GM18867 (cell line): ENCODE data around the gene CALU.

Source experiments
- ATAC-seq: cut with Tn5 transposase; IDR thresholded peaks from one replicate; pipeline ENCODE4 v1.9.1; 2021; ENCODE audit warnings: mild to moderate bottlenecking, moderate library complexity; ENCODE audit not compliant: unreplicated experiment

CALU gene

DNA sequence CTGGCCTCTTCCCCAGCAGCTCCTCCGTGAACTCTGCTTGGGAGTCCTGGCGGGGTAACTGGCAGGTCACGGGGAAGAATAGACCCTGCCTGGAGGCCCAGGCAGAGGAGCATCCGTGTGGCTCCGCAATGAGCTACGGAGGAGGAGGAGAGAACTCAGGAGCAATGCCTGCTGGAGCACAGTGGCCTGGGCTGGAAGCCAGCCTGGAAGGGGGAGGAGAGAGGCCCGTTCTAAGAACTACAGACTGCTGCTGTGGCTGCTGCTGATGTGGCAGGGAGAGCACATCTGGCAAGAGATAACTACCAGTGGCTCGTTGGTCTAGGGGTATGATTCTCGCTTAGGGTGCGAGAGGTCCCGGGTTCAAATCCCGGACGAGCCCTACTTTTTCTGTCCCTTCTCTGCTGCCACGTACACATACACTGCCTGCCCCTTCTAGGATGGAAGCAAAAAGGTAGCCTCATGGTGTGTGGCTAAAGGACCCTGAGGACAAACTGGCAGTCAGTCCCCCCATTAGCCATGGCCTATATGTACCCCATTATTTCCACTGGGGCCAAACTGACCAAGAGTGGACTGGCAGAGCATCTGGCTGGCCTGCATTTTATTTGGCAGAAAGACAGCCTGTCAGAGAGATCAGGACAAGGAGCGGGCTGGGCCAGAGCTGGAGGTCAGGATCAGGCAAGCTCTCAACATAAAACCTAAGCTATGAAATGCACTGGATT lies 44.1 kb downstream of the CALU start:
- ATAC-seq, result no peak

DNA sequence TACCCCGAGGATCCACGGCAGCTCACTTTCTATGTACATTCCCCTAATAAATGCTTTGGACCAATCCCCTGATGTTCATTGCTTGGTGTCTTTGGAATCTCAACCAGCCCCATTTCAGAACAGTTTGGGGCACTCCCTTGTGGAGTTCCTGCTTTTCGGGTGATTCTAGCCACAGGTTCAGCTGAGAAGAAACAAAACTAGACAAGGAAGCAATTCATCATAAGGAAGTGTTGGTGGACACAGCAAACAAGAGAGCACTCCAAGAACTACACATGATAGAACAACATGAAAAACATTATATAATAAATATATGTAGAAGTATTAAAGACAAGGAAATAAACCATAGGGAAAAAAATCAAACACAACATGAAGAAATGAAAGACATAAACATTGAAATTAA lies 46.6 kb downstream of the CALU start:
- no peak for ATAC-seq

DNA sequence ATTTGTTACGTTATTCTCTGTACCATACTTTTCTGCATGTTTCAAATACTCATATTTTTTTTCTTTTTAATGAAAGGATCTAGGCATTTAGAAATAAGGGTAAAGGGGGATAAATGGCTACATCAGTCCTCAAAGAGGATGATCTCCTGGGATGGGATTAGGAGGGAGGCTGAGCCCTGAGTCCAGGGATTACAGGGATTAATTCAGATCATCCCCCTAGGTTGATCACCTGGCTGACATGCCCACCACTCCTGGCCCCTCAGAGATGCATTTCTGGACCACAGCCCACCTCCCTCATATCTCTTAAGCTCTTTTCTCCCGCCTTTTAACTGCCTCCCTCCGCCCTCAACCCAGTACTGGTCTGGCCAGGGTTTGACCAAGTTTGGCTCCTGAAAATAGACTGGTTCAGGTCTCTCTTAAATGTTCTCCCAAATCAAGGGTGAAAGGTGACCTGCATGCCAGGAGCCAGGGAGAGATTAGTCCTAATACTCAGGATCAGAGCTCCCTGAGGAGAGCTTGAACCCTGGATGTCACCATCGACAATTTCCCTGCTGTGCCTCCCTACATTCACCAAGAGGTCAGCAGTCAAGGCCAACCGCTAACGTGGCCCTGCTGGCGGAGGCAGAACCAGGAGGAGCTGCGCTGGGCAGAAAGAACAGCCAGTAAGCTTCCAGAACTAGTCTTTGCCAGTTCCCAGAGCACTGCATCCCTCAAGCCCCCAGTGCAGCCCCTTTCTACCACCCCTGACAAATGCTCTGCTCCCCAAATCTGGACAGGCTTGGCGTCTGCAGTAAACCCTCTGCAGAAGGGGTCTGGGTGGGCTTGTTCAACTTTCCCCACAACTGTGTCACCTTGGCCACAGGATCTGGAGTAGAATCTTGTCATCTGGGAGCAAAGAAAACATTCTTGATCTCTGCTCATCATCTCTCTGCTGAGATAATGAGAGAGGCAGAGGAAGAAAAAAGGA lies 49.6 kb downstream of the CALU start:
- ATAC-seq, result no peak

DNA sequence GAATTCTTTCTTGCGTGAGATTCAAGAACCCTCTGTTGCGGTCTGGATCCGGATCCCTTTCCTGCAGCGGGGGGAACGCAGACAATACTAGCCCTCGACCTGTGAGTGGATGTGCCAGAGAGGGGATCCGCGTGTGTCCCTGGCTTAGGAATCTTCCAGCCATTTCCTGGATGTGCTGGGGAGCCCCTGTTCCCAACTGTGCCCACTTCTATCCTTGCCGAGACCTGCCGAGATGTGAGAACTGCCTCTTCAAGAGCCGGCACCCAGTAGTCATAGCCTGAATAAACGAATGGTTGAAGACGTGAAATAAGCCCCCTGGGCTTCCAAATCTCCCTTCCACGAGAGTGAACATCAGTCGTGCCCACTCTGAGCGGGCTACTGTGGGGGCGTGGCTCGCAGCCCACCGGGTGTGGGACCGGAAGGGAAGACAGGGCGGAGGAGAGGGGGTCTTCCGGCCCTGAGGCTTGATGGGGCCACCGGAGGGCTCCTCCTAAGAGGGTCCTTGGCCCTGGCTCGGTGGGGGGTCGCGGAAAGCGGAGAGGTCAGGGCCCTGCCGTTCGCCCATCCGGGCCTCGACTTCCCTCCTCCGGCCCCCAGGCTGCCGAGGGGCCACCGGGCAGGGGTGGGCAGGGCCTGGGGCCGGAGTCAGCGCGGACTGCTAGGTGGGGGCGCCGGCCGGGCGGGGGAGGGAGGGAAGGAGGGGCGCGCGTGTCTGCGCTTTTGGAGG lies 51.3 kb downstream of the CALU start:
- peak; percentile 20 for ATAC-seq

DNA sequence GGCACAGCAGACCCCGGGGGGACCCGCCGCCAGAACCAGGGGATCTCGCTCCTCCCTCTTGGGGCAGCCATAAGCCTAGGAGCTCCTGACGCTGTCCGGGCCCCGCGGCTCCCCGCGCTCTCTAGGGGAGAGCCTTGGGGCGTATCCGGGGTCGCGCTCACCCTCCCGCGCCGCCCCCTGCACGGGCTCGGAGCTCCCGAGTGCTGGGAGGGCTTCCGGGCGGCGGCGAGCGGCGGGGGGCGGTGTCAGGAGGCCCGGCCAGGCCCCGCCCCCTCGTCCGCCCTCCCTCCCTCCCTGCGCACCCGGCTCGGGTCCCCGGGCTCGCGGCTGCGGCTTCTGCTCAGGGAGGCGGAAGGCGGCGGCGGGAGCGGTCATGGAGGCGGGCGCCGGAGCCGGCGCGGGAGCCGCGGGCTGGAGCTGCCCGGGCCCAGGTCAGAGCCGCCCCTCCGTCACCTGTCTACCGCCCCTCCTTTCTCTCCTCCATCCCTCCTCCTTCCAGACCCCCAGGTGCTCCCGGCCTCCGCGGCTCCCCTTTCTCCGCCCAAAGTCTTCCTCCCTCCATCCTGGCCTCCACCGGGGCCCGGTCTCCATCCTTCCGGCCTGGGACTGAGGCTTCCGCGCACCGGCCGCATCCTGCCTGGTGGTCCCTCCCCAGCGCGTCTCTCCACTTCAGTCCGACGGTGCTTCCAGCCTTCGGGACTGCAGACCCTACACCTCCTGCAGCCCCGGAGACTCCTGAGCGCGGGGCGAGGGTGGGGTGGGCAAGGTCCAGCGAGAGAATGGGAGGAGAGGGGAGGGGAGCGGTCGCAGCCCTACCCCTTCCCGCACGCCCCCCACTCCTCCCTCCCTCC lies 52.2 kb downstream of the CALU start, which contains the start of gene CCDC136:
Gene CCDC136 (plus strand): TSS at position 848 of the 851 bp plus-strand sequence. CDS start 444 bp downstream, outside the sequence.
- peak; percentile 85 for ATAC-seq

DNA sequence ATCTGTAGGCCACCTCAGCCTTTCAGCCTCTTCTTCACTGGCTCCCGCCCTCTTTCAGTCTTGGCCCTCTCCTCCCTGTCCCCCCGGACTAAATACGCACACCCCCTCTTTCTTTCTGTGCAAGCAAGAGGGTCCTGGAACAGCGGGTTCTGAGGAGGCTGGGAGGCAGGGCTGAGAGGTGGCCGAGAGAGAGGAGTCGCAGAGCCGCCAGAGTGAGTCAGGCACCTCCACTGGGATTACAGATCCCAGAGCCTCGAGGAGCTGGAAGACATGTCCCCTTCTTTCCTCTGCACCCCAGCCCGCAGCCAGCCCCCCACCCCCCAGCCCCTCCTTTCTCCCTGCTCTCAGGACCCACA lies 52.8 kb downstream of the CALU start:
- ATAC-seq, result no peak

DNA sequence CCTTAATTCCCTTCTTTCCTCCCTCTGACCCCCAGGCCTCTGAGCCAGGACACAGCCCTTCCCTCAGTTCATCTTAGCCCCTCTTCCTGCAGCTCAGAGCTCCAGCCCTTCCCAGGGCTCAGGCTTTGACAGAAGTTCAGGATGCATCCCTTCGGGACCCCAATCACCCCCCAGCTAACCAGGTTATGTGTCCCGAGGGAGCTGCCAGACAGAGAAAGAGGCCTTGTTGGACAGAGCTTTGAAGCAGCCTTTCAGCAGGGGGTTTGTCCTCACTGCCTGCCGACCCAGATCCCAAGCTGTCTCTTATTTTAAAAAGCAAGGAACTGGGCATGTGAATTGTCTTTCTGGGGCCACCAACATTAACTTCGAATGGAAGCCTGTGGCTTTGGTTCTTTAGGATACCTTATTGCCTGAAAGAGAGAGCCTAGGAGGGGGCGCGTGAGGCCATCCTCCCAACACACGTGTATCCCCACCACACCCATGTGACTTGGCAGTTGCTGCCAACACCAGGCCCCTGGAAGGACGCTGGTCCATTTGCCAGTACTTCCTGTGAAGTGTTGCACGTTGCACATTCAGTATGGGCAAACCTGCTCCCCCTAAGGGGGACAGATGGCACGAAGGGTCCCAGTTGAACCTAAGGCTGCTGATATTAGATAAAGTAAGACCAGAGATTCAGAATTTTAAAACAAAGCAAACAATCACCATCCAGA lies 53.5 kb downstream of the CALU start:
- no peak for ATAC-seq

DNA sequence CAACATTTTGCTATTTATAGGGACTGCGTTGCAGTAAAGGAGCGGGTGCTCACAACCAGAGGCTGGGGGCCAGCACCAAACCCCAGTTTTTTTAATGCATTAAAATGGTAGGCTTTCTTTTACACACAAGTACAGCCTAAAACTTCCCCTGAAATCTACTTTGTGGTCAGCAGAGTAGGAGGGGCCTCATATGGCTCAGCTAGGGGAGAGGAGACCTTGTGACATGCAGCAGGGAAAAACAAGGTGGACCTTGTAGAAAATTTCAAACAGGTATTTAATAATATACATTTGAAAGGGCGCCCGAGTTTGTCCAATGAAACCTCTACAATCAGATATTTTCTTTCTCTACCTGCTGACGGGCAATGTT lies 54.0 kb downstream of the CALU start:
- no peak for ATAC-seq

DNA sequence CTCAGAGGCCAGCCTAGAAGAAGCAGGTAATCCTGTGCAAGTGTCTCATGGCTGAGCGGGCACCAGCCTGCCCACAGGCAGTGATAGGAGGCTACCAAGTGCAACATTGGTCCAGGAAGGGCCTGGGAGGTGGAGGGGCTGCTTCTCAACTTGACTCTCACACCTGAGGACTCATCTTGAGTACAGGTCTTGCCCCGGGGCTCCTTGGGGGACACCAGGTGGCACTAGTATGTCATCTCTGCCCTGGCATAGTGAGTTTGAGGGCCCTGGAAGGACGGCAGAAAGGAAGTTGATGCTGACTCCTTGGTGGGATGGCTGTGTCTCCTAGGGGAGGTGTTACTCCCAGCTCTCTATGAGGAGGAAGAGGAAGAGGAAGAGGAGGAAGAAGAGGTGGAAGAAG lies 54.9 kb downstream of the CALU start:
- ATAC-seq, result no peak

DNA sequence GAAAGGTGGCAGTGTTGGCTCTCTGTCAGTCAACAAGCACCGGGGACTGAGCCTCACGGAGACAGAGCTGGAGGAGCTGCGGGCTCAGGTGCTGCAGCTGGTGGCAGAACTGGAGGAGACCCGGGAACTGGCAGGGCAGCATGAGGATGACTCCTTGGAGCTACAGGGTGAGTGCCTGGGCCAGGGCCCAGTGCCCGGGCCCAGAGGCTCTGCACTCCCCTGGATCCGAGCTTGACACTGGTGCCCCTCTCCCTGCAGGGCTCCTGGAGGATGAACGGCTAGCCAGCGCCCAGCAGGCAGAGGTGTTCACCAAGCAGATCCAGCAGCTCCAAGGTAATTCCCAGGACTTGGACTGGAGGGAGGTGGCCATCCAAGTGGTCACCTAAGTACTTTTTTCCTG lies 55.3 kb downstream of the CALU start:
- ATAC-seq, result no peak

DNA sequence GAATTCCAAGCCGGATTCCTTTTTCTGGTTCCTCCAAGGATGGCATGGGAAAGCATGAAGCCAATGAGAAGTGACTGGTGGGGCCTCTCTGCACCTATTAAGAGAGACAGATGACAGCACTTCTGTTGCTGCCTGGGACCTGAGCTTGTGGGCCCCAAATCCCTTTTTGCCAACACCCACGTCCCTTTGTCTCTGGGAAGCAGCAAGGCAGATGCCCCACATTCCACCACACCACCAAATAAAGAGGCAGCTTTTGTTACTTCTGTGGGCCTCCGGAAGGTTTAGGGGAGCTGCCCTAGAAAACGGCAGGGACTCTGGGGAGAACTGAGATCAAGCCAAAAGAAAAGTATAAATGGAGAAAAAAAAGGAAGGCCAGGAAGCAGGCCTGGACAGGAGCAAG lies 56.0 kb downstream of the CALU start:
- no peak for ATAC-seq

DNA sequence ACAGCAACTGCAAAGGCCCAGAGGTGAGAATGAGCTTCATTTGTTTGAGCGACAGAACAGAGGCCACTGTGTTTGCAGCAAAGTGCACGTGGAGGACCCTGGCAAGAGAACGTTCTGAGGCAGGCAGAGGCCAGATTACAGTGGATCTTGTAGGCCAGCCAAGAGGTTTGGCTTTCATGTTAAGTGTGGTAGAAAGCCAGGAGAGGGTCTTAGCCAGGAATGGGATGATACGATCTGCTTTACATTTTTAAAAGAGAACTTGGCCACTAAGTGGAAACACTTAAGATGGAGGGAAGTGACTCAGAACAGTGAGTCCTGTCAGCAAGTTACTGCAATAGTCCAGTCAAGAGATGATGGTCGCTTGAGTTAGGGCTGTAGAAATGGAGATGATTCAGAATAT lies 57.2 kb downstream of the CALU start:
- ATAC-seq, result no peak

DNA sequence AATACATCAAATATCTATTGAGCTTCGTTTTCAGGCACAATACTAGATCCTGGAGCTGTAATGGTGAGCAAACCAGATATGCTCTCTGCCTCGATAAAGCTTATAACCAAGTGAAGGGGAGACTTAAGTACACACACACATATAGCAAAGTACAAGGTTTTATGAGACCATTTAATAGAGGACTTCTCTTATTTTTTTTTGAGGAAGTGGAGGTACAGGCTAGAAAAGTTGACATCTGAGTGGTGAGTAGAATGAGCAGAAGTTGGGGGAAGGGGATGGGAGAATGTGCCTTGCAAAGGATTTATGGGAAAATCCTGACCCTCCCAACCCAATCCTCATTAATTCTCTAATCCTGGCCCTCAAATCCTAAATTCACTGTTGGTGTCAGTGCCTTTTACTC lies 60.3 kb downstream of the CALU start:
- ATAC-seq, result no peak

DNA sequence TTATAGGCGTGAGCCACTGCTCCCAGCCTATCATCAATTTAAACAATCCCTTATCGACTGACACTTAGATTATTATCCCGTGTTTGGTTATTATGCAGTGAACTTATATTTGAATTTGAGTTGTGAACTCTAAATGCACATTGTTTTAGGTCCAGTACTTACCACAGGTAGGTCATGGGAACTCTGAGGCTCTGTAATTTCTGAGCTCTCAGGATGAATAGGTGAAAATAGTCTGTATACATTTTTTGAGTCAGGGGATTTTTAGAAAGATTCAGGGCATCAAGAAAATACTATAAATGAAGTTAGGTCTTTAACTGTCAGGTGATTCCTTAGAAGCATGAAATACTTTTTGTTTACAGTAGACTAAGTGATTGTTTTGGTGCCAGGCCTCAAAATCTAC lies 61.4 kb downstream of the CALU start:
- ATAC-seq, result no peak

DNA sequence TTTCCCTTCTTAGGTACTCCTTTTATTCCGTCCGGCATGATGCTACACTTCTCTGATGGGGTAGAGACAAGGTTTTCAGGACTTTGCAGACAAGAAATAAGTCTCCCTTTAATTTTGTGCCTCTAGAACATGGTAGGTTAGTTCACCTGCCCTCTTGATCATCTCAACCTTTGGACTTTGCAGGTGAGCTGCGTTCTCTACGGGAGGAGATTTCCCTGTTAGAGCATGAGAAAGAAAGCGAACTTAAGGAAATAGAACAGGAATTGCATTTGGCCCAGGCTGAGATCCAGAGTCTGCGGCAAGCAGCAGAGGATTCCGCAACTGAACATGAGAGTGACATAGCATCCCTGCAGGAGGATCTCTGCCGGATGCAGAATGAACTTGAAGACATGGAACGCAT lies 61.8 kb downstream of the CALU start:
- no peak for ATAC-seq

DNA sequence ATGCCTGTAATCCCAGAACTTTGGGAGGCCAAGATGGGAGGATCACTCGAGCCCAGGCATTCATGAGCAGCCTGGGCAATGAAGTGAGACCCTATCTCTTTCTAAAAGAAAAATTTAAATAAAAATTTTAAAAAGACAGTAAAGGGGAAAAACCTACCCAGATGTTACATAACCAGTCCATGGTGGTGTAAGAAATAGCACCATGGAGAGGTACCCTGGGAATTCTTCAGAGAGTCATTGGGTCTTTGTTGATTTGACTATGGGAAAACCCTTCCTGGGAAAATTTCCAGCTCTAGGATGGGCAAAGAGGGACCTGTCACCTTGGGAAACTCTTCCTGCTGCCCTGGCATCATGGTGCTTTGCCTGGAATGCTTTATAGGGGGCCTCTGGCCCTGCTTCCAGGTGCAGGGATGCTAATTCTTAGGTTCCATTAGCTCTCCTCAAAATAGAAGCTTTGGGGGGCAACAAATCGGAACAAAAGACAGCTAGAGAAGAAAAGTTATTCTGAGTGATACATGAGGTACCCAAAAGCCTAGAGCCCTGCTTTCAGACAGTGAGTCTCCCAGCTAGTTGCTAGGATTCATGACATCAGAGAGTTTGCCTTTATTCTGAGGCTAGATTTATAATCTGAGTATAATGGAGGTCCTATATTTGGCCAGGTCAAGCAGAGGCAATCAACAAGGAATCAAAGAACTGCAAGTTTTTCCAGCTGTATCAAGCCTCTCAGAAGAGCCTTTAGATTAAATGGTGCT lies 62.7 kb downstream of the CALU start:
- no peak for ATAC-seq

DNA sequence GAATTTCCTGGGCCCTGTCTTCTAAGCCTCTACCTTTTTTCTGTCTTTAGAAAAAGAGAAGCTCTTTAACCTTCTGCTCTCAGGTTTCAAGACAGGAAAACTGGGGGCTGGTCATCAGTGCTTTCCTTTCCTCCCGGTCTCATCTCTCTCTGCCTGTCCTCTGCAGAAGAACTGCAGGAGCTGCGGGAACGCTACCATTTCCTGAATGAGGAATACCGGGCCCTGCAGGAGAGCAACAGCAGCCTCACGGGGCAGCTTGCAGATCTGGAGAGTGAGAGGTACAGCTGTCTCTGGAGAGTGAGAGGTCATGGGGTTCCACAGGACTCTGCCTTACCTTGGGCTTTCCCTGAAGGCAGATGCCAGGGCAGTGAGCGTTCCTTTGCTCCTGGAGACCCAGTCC lies 65.3 kb downstream of the CALU start:
- no peak for ATAC-seq

DNA sequence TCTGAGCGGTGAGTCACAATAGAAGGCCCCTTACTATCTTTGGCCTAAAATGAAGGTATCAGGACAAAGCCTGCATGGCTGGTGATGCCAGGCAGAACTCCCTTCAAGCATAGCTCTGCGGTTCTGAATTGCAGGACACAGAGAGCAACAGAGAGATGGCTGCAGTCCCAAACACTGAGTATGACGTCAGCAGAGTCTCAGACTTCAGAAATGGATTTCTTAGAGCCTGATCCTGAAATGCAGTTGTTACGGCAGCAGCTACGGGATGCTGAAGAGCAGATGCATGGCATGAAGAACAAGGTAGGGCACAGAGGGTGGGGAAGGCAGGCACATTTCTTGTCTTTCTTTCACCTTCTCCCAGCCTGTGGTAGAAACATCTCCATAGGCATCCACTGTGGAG lies 66.1 kb downstream of the CALU start:
- no peak for ATAC-seq

DNA sequence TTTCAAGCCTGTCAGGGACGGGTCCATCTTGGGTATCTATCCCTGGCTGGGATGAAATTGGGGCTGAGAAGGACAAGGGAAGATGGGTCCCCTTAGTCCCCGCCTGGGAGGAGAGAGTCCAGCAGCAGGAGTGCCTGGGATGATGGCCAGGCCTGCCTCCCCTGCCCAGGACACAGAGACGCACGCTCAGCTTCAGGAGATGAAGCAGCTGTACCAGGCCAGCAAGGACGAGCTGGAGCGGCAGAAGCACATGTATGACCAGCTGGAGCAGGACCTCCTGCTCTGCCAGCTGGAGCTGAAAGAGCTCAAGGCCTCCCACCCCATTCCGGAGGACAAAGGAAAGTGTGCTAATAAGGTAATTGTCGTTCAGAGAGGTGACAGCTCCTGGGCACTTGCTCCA lies 68.0 kb downstream of the CALU start:
- ATAC-seq, result no peak
